ENCODE measurements around the gene MAN1B1.

GRCh38 chr9:137148661-137149060 is 61.9 kb downstream of the MAN1B1 start:
- no peak for TF ChIP-seq CTCF (IDR thresholded peaks at IDR 0.05)
- no peak for TF ChIP-seq TCF7L2 (IDR thresholded peaks at IDR 0.05; ENCODE audit: low read depth, low read length)
- TF ChIP-seq POLR2AphosphoS5 (IDR thresholded peaks at IDR 0.05; ENCODE audit: low read depth, low read length) = no peak
- TF ChIP-seq SIN3A (IDR thresholded peaks at IDR 0.05; ENCODE audit: borderline replicate concordance, insufficient read depth, low read depth, low read length) = no peak
